Measurements from ENCODE around the gene PCDHGA9.
"Not testable (repeated sequence)": the region's sequence is repeated elsewhere in the genome, so short reads cannot be mapped to it uniquely, and the experiment has no call there.

PCDHGA9 gene

DNA sequence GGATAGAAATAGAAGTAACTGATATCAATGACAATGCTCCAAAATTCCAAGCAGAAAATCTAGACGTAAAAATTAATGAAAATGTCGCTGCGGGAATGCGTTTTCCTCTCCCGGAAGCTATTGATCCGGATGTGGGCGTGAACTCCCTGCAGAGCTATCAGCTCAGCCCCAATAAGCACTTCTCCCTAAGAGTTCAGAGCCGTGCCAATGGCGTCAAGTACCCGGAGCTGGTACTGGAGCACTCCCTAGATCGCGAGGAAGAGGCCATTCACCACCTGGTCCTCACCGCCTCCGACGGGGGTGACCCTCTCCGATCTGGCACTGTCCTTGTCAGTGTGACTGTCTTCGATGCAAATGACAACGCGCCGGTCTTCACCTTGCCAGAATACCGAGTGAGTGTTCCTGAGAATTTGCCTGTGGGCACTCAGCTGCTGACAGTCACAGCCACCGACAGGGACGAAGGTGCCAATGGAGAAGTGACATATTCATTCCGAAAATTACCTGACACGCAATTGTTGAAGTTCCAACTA lies 11.0 kb downstream of the PCDHGA9 start:
- DNase-seq (ENCODE audit: low read depth, low spot score): no peak

GRCh38 chr5:141414548-141415274 lies 12.1 kb downstream of the PCDHGA9 start:
- not testable (repeated sequence) for DNase-seq (ENCODE audit: low read depth, low spot score)

DNA sequence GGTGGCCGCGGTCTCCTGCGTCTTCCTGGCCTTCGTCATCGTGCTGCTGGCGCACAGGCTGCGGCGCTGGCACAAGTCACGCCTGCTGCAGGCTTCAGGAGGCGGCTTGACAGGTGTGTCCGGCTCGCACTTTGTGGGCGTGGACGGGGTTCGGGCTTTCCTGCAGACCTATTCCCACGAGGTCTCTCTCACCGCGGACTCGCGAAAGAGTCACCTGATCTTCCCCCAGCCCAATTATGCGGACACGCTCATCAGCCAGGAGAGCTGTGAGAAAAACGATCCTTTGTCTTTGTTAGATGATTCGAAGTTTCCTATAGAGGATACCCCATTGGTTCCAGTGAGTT lies 12.7 kb downstream of the PCDHGA9 start:
- not testable (repeated sequence) for DNase-seq (ENCODE audit: low read depth, low spot score)

DNA sequence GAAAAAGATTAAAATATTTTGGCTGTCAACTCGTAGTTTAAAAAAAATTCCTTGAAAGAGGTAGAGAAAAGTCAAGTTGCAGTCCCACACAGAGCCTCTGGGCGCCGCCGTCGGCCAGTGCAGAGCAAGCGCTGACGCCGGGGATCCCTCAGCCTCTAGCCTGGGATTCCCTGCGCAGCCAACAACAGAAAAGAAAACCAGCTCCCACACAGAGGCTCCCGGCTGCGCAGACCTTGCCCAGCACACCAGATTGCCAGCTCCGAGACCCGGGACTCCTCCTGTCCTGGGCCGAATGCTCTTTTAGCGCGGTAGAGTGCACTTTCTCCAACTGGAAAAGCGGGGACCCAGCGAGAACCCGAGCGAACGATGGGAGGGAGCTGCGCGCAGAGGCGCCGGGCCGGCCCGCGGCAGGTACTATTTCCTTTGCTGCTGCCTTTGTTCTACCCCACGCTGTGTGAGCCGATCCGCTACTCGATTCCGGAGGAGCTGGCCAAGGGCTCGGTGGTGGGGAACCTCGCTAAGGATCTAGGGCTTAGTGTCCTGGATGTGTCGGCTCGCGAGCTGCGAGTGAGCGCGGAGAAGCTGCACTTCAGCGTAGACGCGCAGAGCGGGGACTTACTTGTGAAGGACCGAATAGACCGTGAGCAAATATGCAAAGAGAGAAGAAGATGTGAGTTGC lies 15.1 kb downstream of the PCDHGA9 start, which contains the start of gene PCDHGB7:
PCDHGB7 (plus strand) TSS at position 184 of the 679 bp plus-strand sequence; CDS start at position 367, 183 bp downstream.
- peak; percentile 18 for DNase-seq (ENCODE audit: low read depth, low spot score)

GRCh38 chr5:141419074-141419880 lies 16.7 kb downstream of the PCDHGA9 start:
- DNase-seq (ENCODE audit: low read depth, low spot score): no peak

DNA sequence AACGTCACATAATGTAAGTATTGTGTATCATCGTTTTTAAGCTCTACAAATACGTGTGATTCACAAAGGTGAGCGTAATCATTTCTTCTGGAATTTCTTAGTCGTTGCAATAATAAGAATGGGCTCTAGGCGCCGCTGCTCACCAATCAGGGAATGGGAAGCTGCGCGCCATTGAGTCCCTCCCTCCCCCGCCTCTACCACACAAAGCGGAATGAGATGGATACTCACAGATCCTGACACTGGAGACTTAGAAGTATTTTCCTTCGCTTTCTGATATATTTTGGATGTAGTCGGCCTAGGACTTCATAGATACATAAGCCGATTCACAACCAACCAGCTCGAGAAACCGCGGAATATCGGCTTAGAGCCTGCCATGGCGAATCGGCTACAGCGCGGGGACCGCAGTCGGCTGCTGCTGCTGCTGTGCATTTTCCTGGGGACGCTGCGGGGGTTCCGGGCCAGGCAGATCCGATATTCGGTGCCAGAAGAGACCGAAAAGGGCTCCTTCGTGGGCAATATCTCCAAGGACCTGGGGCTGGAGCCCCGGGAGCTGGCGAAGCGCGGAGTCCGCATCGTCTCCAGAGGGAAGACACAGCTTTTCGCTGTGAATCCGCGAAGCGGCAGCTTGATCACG lies 18.4 kb downstream of the PCDHGA9 start, which contains the start of gene PCDHGA11:
PCDHGA11 (plus strand) TSS at position 197 of the 634 bp plus-strand sequence; CDS start at position 374, 177 bp downstream.
- peak; percentile 10 for DNase-seq (ENCODE audit: low read depth, low spot score)

DNA sequence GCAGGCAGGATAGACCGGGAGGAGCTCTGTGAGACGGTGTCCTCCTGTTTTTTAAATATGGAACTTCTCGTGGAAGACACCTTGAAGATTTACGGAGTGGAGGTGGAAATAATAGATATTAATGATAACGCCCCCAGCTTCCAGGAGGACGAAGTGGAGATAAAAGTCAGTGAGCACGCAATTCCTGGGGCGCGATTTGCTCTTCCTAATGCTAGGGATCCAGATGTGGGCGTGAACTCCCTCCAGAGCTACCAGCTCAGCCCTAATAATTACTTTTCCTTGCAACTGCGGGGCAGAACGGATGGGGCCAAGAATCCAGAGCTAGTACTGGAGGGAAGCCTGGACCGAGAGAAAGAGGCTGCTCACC lies 18.9 kb downstream of the PCDHGA9 start:
- no peak for DNase-seq (ENCODE audit: low read depth, low spot score)

- DNase-seq (ENCODE audit: low read depth, low spot score): no peak
Measured at GRCh38 chr5:141422742-141423291, 20.2 kb downstream of the PCDHGA9 start.

DNA sequence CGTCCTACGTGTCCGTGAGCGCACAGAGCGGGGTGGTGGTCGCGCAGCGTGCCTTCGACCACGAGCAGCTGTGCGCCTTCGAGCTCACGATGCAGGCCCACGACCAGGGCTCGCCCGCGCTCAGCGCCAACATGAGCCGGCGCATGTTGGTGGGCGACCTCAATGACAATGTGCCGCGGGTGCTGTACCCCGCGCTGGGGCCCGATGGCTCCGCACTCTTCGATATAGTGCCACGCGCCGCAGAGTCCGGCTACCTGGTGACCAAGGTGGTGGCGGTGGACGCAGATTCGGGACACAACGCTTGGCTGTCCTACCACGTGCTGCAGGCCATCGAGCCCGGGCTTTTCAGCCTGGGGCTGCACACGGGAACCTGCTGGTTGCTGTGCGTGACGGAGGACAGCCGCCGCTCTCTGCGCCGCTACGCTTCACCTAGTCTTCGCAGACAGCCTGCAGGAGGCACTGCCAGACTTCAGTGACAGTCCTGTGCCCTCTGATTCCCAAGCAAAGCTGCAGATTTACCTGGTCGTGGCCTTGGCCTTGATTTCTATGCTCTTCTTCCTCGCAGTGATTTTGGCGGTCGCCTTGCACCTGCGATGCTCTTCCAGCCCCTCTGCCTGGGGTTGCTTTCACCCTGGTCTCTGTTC lies 25.3 kb downstream of the PCDHGA9 start:
- DNase-seq (ENCODE audit: low read depth, low spot score): no peak

DNA sequence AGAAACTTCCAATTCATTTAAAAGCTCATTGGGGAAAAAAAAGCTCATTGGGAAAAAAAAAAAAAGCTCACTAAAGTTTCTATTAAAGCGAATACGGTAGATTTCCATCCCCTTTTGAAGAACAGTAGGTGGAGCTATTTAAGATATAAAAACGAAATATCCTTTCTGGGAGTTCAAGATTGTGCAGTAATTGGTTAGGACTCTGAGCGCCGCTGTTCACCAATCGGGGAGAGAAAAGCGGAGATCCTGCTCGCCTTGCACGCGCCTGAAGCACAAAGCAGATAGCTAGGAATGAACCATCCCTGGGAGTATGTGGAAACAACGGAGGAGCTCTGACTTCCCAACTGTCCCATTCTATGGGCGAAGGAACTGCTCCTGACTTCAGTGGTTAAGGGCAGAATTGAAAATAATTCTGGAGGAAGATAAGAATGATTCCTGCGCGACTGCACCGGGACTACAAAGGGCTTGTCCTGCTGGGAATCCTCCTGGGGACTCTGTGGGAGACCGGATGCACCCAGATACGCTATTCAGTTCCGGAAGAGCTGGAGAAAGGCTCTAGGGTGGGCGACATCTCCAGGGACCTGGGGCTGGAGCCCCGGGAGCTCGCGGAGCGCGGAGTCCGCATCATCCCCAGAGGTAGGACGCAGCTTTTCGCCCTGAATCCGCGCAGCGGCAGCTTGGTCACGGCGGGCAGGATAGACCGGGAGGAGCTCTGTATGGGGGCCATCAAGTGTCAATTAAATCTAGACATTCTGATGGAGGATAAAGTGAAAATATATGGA lies 27.9 kb downstream of the PCDHGA9 start, which contains the start of gene PCDHGA12:
PCDHGA12 (plus strand) TSS at position 176 of the 782 bp plus-strand sequence; CDS start at position 429, 253 bp downstream.
- peak; percentile 68 for DNase-seq (ENCODE audit: low read depth, low spot score)

- DNase-seq (ENCODE audit: low read depth, low spot score): no peak
Measured at GRCh38 chr5:141431286-141431685, 28.7 kb downstream of the PCDHGA9 start.

- DNase-seq (ENCODE audit: low read depth, low spot score): not testable (repeated sequence)
Measured at GRCh38 chr5:141432308-141432707, 29.7 kb downstream of the PCDHGA9 start.

GRCh38 chr5:141432726-141433125 lies 30.1 kb downstream of the PCDHGA9 start:
- not testable (repeated sequence) for DNase-seq (ENCODE audit: low read depth, low spot score)

GRCh38 chr5:141434006-141434405 lies 31.4 kb downstream of the PCDHGA9 start:
- DNase-seq (ENCODE audit: low read depth, low spot score): no peak

GRCh38 chr5:141437221-141437620 lies 34.6 kb downstream of the PCDHGA9 start:
- DNase-seq (ENCODE audit: low read depth, low spot score): no peak

GRCh38 chr5:141439411-141440141 lies 37.0 kb downstream of the PCDHGA9 start:
- DNase-seq (ENCODE audit: low read depth, low spot score): no peak

- no peak for DNase-seq (ENCODE audit: low read depth, low spot score)
Measured at GRCh38 chr5:141440341-141440740, 37.8 kb downstream of the PCDHGA9 start.

- no peak for DNase-seq (ENCODE audit: low read depth, low spot score)
Measured at GRCh38 chr5:141441571-141442170, 39.1 kb downstream of the PCDHGA9 start.

Measured in brain pericyte (primary cell).